K562 (cell line): ENCODE results near the gene ICAM1. TPM values are rescaled to one million over a fixed set of nuclear protein-coding genes. Genes with fewer than 3 reads are reported as not detected.

Experiments used
- ATF1 ChIP-seq, 2 experiments: fragments of 450-650 bp in 1 of 2; IDR thresholded peaks; 2 replicates each; pipeline ENCODE4 v1.6.1; 2016; ENCODE audit warnings: missing compliant biosample characterization in 1 of 2, missing genetic modification characterization in 1 of 2
- ATF7 ChIP-seq: fragments of 450-650 bp; IDR thresholded peaks from 2 replicates; pipeline ENCODE4 v1.7.1; 2014; ENCODE audit warnings: mild to moderate bottlenecking, moderate library complexity
- CBX2 ChIP-seq: fragments of 200-600 bp; sonication (generic); IDR thresholded peaks from one replicate; pipeline ENCODE4 v1.6.1; 2012; ENCODE audit warnings: mild to moderate bottlenecking, low read length, inconsistent platforms; ENCODE audit not compliant: insufficient read depth, poor library complexity, severe bottlenecking
- CHD4 ChIP-seq: fragments of 200-600 bp; sonication (generic); IDR thresholded peaks from 3 replicates; pipeline ENCODE4 v1.6.1; 2012; ENCODE audit warnings: low read depth, mild to moderate bottlenecking, mixed read lengths, low read length, inconsistent platforms; ENCODE audit not compliant: insufficient read depth, insufficient replicate concordance, poor library complexity, severe bottlenecking
- CREM ChIP-seq: IDR thresholded peaks from 2 replicates; pipeline ENCODE4 v1.6.1; 2014; ENCODE audit warnings: antibody characterized with exemption, low read depth
- ELF4 ChIP-seq: fragments of 450-650 bp; formaldehyde crosslinking; IDR thresholded peaks from 2 replicates; pipeline ENCODE4 v1.4.0; 2022; ENCODE audit warnings: missing genetic modification characterization
- FOXJ2 ChIP-seq: fragments of 200-800 bp; sonication (Bioruptor generic); IDR thresholded peaks from 2 replicates; pipeline ENCODE4 v1.6.1; 2016; ENCODE audit warnings: missing genetic modification characterization, missing compliant biosample characterization
- MAZ ChIP-seq, 2 experiments: fragments of 450-650 bp in 1 of 2; sonication (generic) in 1 of 2; formaldehyde crosslinking; IDR thresholded peaks in 1 of 2; conservative IDR thresholded peaks in 1 of 2; 2 replicates each; pipeline versions ENCODE4 v1.4.0 to v1.5.0; 2020; ENCODE audit warnings: mild to moderate bottlenecking in 1 of 2, missing genetic modification reagents in 1 of 2
- NELFE ChIP-seq: IDR thresholded peaks from 2 replicates; pipeline ENCODE4 v1.6.1; 2011; ENCODE audit warnings: mild to moderate bottlenecking; ENCODE audit not compliant: insufficient read depth, insufficient read length
- PBX2 ChIP-seq, 2 experiments: IDR thresholded peaks in 1 of 2; conservative IDR thresholded peaks in 1 of 2; 2 replicates each; pipeline ENCODE4 v1.6.1; 2016; ENCODE audit warnings: low read depth in 2 of 2, mild to moderate bottlenecking in 1 of 2, missing compliant biosample characterization in 1 of 2, missing genetic modification characterization in 1 of 2, moderate library complexity in 1 of 2
- PTBP1 ChIP-seq: fragments of 200-400 bp; formaldehyde crosslinking; IDR thresholded peaks from 2 replicates; pipeline ENCODE4 v1.6.1; 2017; ENCODE audit warnings: low read depth, low read length
- RBM17 ChIP-seq: fragments of 200-400 bp; formaldehyde crosslinking; IDR thresholded peaks from 2 replicates; pipeline ENCODE4 v1.6.1; 2017; ENCODE audit warnings: low read depth, mild to moderate bottlenecking, low read length, borderline replicate concordance
- SAP30 ChIP-seq: fragments of 200-600 bp; sonication (generic); IDR thresholded peaks from 2 replicates; pipeline ENCODE4 v1.6.1; 2012; ENCODE audit warnings: borderline replicate concordance, low read depth, mild to moderate bottlenecking, moderate library complexity, low read length, control low read depth, inconsistent platforms; ENCODE audit not compliant: insufficient read depth, poor library complexity, severe bottlenecking
- THRAP3 ChIP-seq: fragments of 450-650 bp; IDR thresholded peaks from 2 replicates; pipeline ENCODE4 v1.6.1; 2016; ENCODE audit warnings: mild to moderate bottlenecking, inconsistent platforms, borderline replicate concordance
- TOE1 ChIP-seq, 2 experiments: fragments of 450-650 bp in 1 of 2; sonication (generic) in 1 of 2; formaldehyde crosslinking in 1 of 2; IDR thresholded peaks; 2 replicates each; pipeline versions ENCODE4 v1.7.1 to v1.8.0; 2016 to 2022; ENCODE audit warnings: borderline replicate concordance in 2 of 2, mild to moderate bottlenecking in 2 of 2, antibody characterized with exemption in 1 of 2, inconsistent platforms in 1 of 2, low read depth in 1 of 2, missing genetic modification reagents in 1 of 2, moderate library complexity in 1 of 2
- ZFP36 ChIP-seq: fragments of 150-350 bp; IDR thresholded peaks from 2 replicates; pipeline ENCODE4 v1.6.1; 2018; ENCODE audit warnings: low read length, low read depth; ENCODE audit not compliant: partially characterized antibody
- ZNF436 ChIP-seq: fragments of 250-450, 450-650 bp; sonication (Bioruptor Pico); formaldehyde crosslinking; IDR thresholded peaks from 2 replicates; pipeline ENCODE4 v1.7.0; 2020; ENCODE audit warnings: mild to moderate bottlenecking
- polyA plus RNA-seq, 8 experiments: library from polyadenylated mRNA; depleted of rRNA in 4 of 8; stranded (reverse) in 5 of 8; unstranded in 3 of 8; fragments of >200 nt; fragmentation: Nextera tagmentation in 2 of 8; fragmentation: Illumina TruSeq in 1 of 8; extraction: Ambion mirVana in 2 of 8; extraction: Trizol in 1 of 8; gene quantifications; 2 replicates each; pipeline versions ENCODE4 v1.2.1 to v1.2.3, GENCODE V29; 2011 to 2014; ENCODE audit warnings: inconsistent platforms in 1 of 8, missing spikeins in 1 of 8
- total RNA-seq, 7 experiments: library from RNA; depleted of rRNA in 6 of 7; stranded (reverse); fragments of >200 nt in 6 of 7; fragmentation: Illumina TruSeq in 2 of 7; extraction: Trizol in 2 of 7; gene quantifications; 2 replicates each; pipeline versions ENCODE4 v1.2.1 to v1.2.3, GENCODE V29; 2011 to 2021; ENCODE audit warnings: low replicate concordance in 1 of 7
- TF ChIP-seq, protein P1 (sequence below): sonication (generic); formaldehyde crosslinking; IDR thresholded peaks from 2 replicates; pipeline ENCODE4 v1.8.0; 2022; ENCODE audit warnings: mild to moderate bottlenecking, missing genetic modification reagents

Gene ICAM1
- total and polyA plus RNA-seq, 9 of the 15 experiments (the other 6 are each of a cell fraction or from before 2014, with no cell fraction given), result 2.3 to 24.4 (median 13.4) TPM

GRCh38 chr19:10292789-10293636 is 22.1 kb downstream of the ICAM1 start (continued):
- no peak for TF ChIP-seq CBX2
- 0 out of 2 replicates have a peak, but pooled peaks have one; percentile 7 for TF ChIP-seq CREM
- TF ChIP-seq NELFE, result no peak
- no peak for TF ChIP-seq FOXJ2 (tag)
- no peak for TF ChIP-seq THRAP3
- TF ChIP-seq ZNF436 (CRISPR knock-in tag), result no peak
- peak; percentile 87; the same call in 1 of the 2 replicates for TF ChIP-seq ATF7
- TF ChIP-seq SAP30, result peak; percentile 22
- TF ChIP-seq RBM17, result no peak
- TF ChIP-seq, protein P1, sequence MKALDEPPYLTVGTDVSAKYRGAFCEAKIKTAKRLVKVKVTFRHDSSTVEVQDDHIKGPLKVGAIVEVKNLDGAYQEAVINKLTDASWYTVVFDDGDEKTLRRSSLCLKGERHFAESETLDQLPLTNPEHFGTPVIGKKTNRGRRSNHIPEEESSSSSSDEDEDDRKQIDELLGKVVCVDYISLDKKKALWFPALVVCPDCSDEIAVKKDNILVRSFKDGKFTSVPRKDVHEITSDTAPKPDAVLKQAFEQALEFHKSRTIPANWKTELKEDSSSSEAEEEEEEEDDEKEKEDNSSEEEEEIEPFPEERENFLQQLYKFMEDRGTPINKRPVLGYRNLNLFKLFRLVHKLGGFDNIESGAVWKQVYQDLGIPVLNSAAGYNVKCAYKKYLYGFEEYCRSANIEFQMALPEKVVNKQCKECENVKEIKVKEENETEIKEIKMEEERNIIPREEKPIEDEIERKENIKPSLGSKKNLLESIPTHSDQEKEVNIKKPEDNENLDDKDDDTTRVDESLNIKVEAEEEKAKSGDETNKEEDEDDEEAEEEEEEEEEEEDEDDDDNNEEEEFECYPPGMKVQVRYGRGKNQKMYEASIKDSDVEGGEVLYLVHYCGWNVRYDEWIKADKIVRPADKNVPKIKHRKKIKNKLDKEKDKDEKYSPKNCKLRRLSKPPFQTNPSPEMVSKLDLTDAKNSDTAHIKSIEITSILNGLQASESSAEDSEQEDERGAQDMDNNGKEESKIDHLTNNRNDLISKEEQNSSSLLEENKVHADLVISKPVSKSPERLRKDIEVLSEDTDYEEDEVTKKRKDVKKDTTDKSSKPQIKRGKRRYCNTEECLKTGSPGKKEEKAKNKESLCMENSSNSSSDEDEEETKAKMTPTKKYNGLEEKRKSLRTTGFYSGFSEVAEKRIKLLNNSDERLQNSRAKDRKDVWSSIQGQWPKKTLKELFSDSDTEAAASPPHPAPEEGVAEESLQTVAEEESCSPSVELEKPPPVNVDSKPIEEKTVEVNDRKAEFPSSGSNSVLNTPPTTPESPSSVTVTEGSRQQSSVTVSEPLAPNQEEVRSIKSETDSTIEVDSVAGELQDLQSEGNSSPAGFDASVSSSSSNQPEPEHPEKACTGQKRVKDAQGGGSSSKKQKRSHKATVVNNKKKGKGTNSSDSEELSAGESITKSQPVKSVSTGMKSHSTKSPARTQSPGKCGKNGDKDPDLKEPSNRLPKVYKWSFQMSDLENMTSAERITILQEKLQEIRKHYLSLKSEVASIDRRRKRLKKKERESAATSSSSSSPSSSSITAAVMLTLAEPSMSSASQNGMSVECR (CRISPR knock-in tag), result peak; percentile 72
- TF ChIP-seq ELF4 (CRISPR knock-in tag), result no peak
- TF ChIP-seq PBX2 (CRISPR knock-in tag; IDR thresholded peaks at IDR 0.05; ENCODE audit: low read depth), result no peak
- no peak for TF ChIP-seq PBX2 (tag; conservative IDR thresholded peaks at IDR 0.05; ENCODE audit: low read depth)
- no peak for TF ChIP-seq ZFP36
- TF ChIP-seq TOE1 (IDR thresholded peaks at IDR 0.05; ENCODE audit: borderline replicate concordance), result peak; percentile 61; the same call in 1 of the 2 replicates
- no peak for TF ChIP-seq TOE1 (CRISPR knock-in tag; IDR thresholded peaks at IDR 0.05; ENCODE audit: borderline replicate concordance, low read depth)
- TF ChIP-seq MAZ (CRISPR knock-in tag; conservative IDR thresholded peaks at IDR 0.05 in 1 of 2, IDR thresholded peaks at IDR 0.05 in 1 of 2), result no peak; a peak in 1 of 4 replicates
- TF ChIP-seq ATF1 (CRISPR knock-in tag; IDR thresholded peaks at IDR 0.05), result no peak
- peak; percentile 74 for TF ChIP-seq ATF1 (tag; IDR thresholded peaks at IDR 0.05)
- TF ChIP-seq PTBP1, result no peak
- TF ChIP-seq CHD4, result no peak
